Activated T-helper 17 cell treated with anti-CD3 and anti-CD28 coated beads, Interleukin-2, amount 50 U/mL, for 72 hours (primary cell): ENCODE data around the gene ISG15. TPM values are rescaled to one million over a fixed set of nuclear protein-coding genes. Genes with fewer than 3 reads are reported as not detected.

ENCODE experiments used
- total RNA-seq, 2 donors: library from RNA; stranded (reverse); gene quantifications; one replicate each; pipeline ENCODE4 v1.2.3, GENCODE V29; 2022

The ISG15 gene
- total RNA-seq, 2 donors from 2014 or later = 13.5 to 36.5 TPM

Other genes starting within 250 kb of the ISG15 start
- gene SAMD11, start 89.6 kb upstream of the ISG15 start, total RNA-seq = not detected
- 100 to 1,000 TPM in 1 of 2 donors, 10 to 100 TPM in 1; 57.6 to 141 TPM for gene NOC2L, start 54.2 kb upstream of the ISG15 start, total RNA-seq
- gene KLHL17, start 52.9 kb upstream of the ISG15 start, total RNA-seq = 10 to 100 TPM; 17.4 to 17.8 TPM
- gene PLEKHN1, start 47.0 kb upstream of the ISG15 start, total RNA-seq = 1 to 10 TPM; 2.8 to 6.3 TPM
- gene PERM1, start 31.4 kb upstream of the ISG15 start, total RNA-seq = not detected
- 1 to 10 TPM in 1 of 2 donors, not detected in 1; 2.5 TPM for gene HES4, start 13.4 kb upstream of the ISG15 start, total RNA-seq
- 10 to 100 TPM; 12.1 to 87.6 TPM for gene AGRN, start 6.6 kb downstream of the ISG15 start, total RNA-seq
- not detected for gene RNF223, start 60.8 kb downstream of the ISG15 start, total RNA-seq
- 10 to 100 TPM; 15.7 to 18.8 TPM for gene C1orf159, start 102.6 kb downstream of the ISG15 start, total RNA-seq
- gene TTLL10, start 160.4 kb downstream of the ISG15 start, total RNA-seq = under 1 TPM in 1 of 2 donors, not detected in 1; 0.11 TPM
- 100 to 1,000 TPM; 105 to 796 TPM for gene TNFRSF18, start 193.1 kb downstream of the ISG15 start, total RNA-seq
- gene TNFRSF4, start 200.7 kb downstream of the ISG15 start, total RNA-seq = 1,000 to 10,000 TPM in 1 of 2 donors, 100 to 1,000 TPM in 1; 384 to 1,007 TPM
- 100 to 1,000 TPM; 169 to 773 TPM for gene SDF4, start 218.5 kb downstream of the ISG15 start, total RNA-seq
- 10 to 100 TPM; 10.9 to 16.7 TPM for gene B3GALT6, start 218.7 kb downstream of the ISG15 start, total RNA-seq
- gene C1QTNF12, start 233.2 kb downstream of the ISG15 start, total RNA-seq = 1 to 10 TPM; 1.8 to 7.5 TPM